ENCODE results near the gene NTRK2.

NTRK2 gene

DNA sequence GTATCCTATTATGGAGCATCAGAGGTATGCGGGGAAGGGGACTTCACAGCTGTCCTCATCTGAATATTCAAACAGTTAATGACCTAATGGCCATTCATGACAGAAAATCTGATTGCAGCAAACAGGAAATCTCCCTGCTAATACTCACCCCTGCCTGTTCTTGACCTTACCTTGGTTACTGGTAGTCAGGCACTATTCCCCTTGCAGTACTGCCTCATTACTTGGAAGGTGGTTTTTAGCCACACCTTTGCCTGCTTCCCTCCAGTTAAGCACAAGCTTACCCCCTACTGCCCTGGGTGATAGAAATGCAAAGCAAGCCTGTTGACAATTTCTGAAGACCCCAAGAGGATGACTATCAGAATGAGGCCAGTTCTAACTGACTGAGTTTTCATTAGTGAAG lies 332.4 kb downstream of the NTRK2 start:
- no peak for DNase-seq (ENCODE audit: low read depth)

DNA sequence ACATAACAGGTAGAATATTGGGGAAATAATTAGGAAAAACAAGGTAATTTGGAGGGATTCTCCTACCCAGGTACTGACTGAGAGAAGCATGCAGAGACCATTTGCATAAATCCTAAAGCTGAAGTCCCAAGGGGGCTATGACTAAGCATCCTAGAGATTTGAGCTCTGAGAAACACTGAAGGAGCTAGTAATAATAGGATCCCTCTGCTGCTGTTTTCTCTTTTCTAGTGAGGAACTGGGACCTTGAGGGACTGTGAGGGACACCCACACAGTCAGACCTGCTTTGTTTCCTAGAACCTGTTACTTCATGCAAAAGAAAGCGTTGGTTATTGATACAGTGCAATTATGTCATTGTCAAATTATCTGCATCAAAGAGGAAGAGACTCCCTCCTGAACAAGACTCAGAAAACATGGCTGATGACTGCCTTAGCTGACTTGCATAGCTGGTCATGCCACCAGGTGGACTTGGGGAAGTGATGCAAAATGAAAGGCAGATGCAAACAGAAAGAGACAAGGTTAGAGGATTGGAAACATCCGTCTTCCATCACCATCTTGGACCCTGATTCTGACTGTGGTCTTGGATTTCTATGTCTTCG lies 335.4 kb downstream of the NTRK2 start:
- no peak overlapping the region for H3K4me3 ChIP-seq (ENCODE audit: low read length)
- DNase-seq (ENCODE audit: low read depth), result no peak
- TF ChIP-seq, protein P1, sequence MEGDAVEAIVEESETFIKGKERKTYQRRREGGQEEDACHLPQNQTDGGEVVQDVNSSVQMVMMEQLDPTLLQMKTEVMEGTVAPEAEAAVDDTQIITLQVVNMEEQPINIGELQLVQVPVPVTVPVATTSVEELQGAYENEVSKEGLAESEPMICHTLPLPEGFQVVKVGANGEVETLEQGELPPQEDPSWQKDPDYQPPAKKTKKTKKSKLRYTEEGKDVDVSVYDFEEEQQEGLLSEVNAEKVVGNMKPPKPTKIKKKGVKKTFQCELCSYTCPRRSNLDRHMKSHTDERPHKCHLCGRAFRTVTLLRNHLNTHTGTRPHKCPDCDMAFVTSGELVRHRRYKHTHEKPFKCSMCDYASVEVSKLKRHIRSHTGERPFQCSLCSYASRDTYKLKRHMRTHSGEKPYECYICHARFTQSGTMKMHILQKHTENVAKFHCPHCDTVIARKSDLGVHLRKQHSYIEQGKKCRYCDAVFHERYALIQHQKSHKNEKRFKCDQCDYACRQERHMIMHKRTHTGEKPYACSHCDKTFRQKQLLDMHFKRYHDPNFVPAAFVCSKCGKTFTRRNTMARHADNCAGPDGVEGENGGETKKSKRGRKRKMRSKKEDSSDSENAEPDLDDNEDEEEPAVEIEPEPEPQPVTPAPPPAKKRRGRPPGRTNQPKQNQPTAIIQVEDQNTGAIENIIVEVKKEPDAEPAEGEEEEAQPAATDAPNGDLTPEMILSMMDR (conservative IDR thresholded peaks at IDR 0.05; ENCODE audit: low read depth, low read length), result no peak

More for the DNA sequence above, 332.4 kb downstream of the NTRK2 start:
- TF ChIP-seq, protein P1 (conservative IDR thresholded peaks at IDR 0.05; ENCODE audit: low read depth, low read length), result no peak
- no peak overlapping the region for H3K4me3 ChIP-seq (ENCODE audit: low read length)

DNA sequence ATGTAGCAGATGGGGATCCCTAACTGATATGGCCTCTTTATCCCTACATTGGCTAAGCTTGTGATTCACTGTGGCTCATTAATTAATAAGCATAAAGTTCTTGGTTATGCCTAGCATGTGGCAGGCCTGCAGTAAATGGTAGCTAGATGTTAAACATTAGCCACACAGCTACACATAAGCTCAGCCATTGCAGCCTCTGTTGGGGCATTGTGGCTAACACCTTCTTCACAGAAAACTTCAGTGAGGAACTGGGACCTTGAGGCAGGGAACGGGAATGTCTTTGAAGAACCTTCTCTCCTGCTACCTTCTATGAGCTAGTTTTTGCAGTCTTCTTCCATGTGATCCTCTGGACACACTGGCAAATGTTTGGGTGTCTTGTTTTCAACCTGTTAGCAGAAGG lies 338.2 kb downstream of the NTRK2 start:
- TF ChIP-seq, protein P1 (conservative IDR thresholded peaks at IDR 0.05; ENCODE audit: low read depth, low read length), result no peak
- no peak for DNase-seq (ENCODE audit: low read depth)
- no peak overlapping the region for H3K4me3 ChIP-seq (ENCODE audit: low read length)

GRCh38 chr9:85008215-85008614 lies 338.7 kb downstream of the NTRK2 start:
- no peak for DNase-seq (ENCODE audit: low read depth)
- TF ChIP-seq, protein P1 (conservative IDR thresholded peaks at IDR 0.05; ENCODE audit: low read depth, low read length), result no peak
- no peak overlapping the region for H3K4me3 ChIP-seq (ENCODE audit: low read length)

- no peak overlapping the region for H3K4me3 ChIP-seq (ENCODE audit: low read length)
- TF ChIP-seq, protein P1 (conservative IDR thresholded peaks at IDR 0.05; ENCODE audit: low read depth, low read length), result no peak
- DNase-seq (ENCODE audit: low read depth), result no peak
Measured at GRCh38 chr9:85009251-85009650, 339.7 kb downstream of the NTRK2 start.

- TF ChIP-seq, protein P1 (conservative IDR thresholded peaks at IDR 0.05; ENCODE audit: low read depth, low read length), result no peak
- H3K4me3 ChIP-seq (ENCODE audit: low read length), result no peak overlapping the region
- DNase-seq (ENCODE audit: low read depth), result no peak
Measured at GRCh38 chr9:85013703-85014102, 344.2 kb downstream of the NTRK2 start.

GRCh38 chr9:85014292-85014691 lies 344.8 kb downstream of the NTRK2 start:
- no peak for DNase-seq (ENCODE audit: low read depth)
- TF ChIP-seq, protein P1 (conservative IDR thresholded peaks at IDR 0.05; ENCODE audit: low read depth, low read length), result no peak
- no peak overlapping the region for H3K4me3 ChIP-seq (ENCODE audit: low read length)
